ENCODE data around the gene MAP3K2.
"Not testable (repeated sequence)": the region's sequence is repeated elsewhere in the genome, so short reads cannot be mapped to it uniquely, and the experiment has no call there.

The MAP3K2 gene

GRCh38 chr2:127379712-127380355 is 7.9 kb downstream of the MAP3K2 start:
- DNase-seq = no peak

GRCh38 chr2:127378720-127379119 is 9.1 kb downstream of the MAP3K2 start:
- no peak for DNase-seq

GRCh38 chr2:127377262-127377661 is 10.5 kb downstream of the MAP3K2 start:
- DNase-seq = no peak

- no peak for DNase-seq
These were observed 11.5 kb downstream of the MAP3K2 start for GRCh38 chr2:127376257-127376656.

- no peak for DNase-seq
These were observed 14.3 kb downstream of the MAP3K2 start for GRCh38 chr2:127373362-127374083.

- no peak for DNase-seq
These were observed 16.7 kb downstream of the MAP3K2 start for GRCh38 chr2:127371037-127371436.

- DNase-seq = no peak
These were observed 17.8 kb downstream of the MAP3K2 start for GRCh38 chr2:127370010-127370409.

GRCh38 chr2:127365211-127365643 is 22.5 kb downstream of the MAP3K2 start:
- DNase-seq = no peak

GRCh38 chr2:127362971-127363370 is 24.8 kb downstream of the MAP3K2 start:
- DNase-seq = no peak

- no peak for DNase-seq
These were observed 25.6 kb downstream of the MAP3K2 start for GRCh38 chr2:127361929-127362885.

GRCh38 chr2:127360242-127360641 is 27.5 kb downstream of the MAP3K2 start:
- DNase-seq = no peak

- DNase-seq = no peak
These were observed 28.3 kb downstream of the MAP3K2 start for GRCh38 chr2:127359520-127359919.

GRCh38 chr2:127358971-127359370 is 28.8 kb downstream of the MAP3K2 start:
- no peak for DNase-seq

GRCh38 chr2:127358044-127358443 is 29.7 kb downstream of the MAP3K2 start:
- no peak for DNase-seq

- DNase-seq = no peak
These were observed 30.2 kb downstream of the MAP3K2 start for GRCh38 chr2:127357591-127357990.

- no peak for DNase-seq
These were observed 31.2 kb downstream of the MAP3K2 start for GRCh38 chr2:127356531-127356930.

GRCh38 chr2:127355407-127356008 is 32.3 kb downstream of the MAP3K2 start:
- no peak for DNase-seq

GRCh38 chr2:127353873-127354676 is 33.7 kb downstream of the MAP3K2 start:
- DNase-seq = not testable (repeated sequence)

GRCh38 chr2:127353223-127353622 is 34.6 kb downstream of the MAP3K2 start:
- not testable (repeated sequence) for DNase-seq

GRCh38 chr2:127351603-127352002 is 36.2 kb downstream of the MAP3K2 start:
- no peak for DNase-seq

- DNase-seq = no peak
These were observed 39.3 kb downstream of the MAP3K2 start for GRCh38 chr2:127348426-127349000.

All from NCI-H1436 (cell line).